Stimulated activated CD4-positive, alpha-beta T cell treated with anti-CD3 and anti-CD28 coated beads, Interleukin-2, amount 100 ng/mL, for 4 hours (primary cell): Measurements from ENCODE around the gene FGD4.
"Not testable (repeated sequence)": the region's sequence is repeated elsewhere in the genome, so short reads cannot be mapped to it uniquely, and the experiment has no call there.

ENCODE experiments used
- DNase-seq: peaks from one replicate; pipeline ENCODE4 v3.0.0-alpha.2; 2020; ENCODE audit warnings: low read depth

Gene FGD4

GRCh38 chr12:32522331-32523221 is 123.2 kb downstream of the FGD4 start:
- DNase-seq, result no peak

GRCh38 chr12:32525802-32526201 is 126.4 kb downstream of the FGD4 start:
- DNase-seq, result not testable (repeated sequence)

- not testable (repeated sequence) for DNase-seq
These were observed 127.0 kb downstream of the FGD4 start for GRCh38 chr12:32526343-32526742.

GRCh38 chr12:32532422-32532821 is 133.1 kb downstream of the FGD4 start:
- no peak for DNase-seq

GRCh38 chr12:32532951-32533350 is 133.6 kb downstream of the FGD4 start:
- DNase-seq, result no peak

GRCh38 chr12:32533506-32533905 is 134.1 kb downstream of the FGD4 start:
- not testable (repeated sequence) for DNase-seq

GRCh38 chr12:32533971-32534590 is 134.7 kb downstream of the FGD4 start:
- DNase-seq, result no peak

GRCh38 chr12:32534698-32535097 is 135.3 kb downstream of the FGD4 start:
- no peak for DNase-seq

- no peak for DNase-seq
These were observed 136.1 kb downstream of the FGD4 start for GRCh38 chr12:32535288-32535999.

GRCh38 chr12:32536000-32536345 is 136.6 kb downstream of the FGD4 start:
- DNase-seq, result no peak

GRCh38 chr12:32541754-32542374 is 142.5 kb downstream of the FGD4 start:
- DNase-seq, result no peak

- DNase-seq, result no peak
These were observed 143.3 kb downstream of the FGD4 start for GRCh38 chr12:32542428-32543229.

GRCh38 chr12:32544893-32545292 is 145.5 kb downstream of the FGD4 start:
- no peak for DNase-seq

GRCh38 chr12:32545413-32545980 is 146.1 kb downstream of the FGD4 start:
- no peak for DNase-seq

- no peak for DNase-seq
These were observed 146.9 kb downstream of the FGD4 start for GRCh38 chr12:32546272-32546671.

GRCh38 chr12:32548691-32549281 is 149.4 kb downstream of the FGD4 start:
- no peak for DNase-seq

GRCh38 chr12:32549675-32550079 is 150.3 kb downstream of the FGD4 start:
- DNase-seq, result no peak

- DNase-seq, result no peak
These were observed 151.7 kb downstream of the FGD4 start for GRCh38 chr12:32551058-32551457.

- no peak for DNase-seq
These were observed 159.5 kb downstream of the FGD4 start for GRCh38 chr12:32558903-32559302.

- no peak for DNase-seq
These were observed 160.1 kb downstream of the FGD4 start for GRCh38 chr12:32559434-32559833.

- no peak for DNase-seq
These were observed 161.2 kb downstream of the FGD4 start for GRCh38 chr12:32560520-32560919.
